M059J (cell line): ENCODE measurements around the gene RBX1. TPM values are rescaled to one million over a fixed set of nuclear protein-coding genes. Genes with fewer than 3 reads are reported as not detected.
"Not testable (repeated sequence)": the region's sequence is repeated elsewhere in the genome, so short reads cannot be mapped to it uniquely, and the experiment has no call there.

Source experiments
- DNase-seq: peaks from one replicate; pipeline ENCODE4 v3.0.0-alpha.2; 2012; ENCODE audit warnings: low read depth
- total RNA-seq: library from RNA; depleted of rRNA; stranded (reverse); fragments of >200 nt; shearing (Covaris generic); gene quantifications from 2 replicates; pipeline ENCODE4 v1.2.3, GENCODE V29; 2014; rRNA removed

Gene RBX1
- total RNA-seq: 67.1 and 68.5 TPM in 2 replicates

DNA sequence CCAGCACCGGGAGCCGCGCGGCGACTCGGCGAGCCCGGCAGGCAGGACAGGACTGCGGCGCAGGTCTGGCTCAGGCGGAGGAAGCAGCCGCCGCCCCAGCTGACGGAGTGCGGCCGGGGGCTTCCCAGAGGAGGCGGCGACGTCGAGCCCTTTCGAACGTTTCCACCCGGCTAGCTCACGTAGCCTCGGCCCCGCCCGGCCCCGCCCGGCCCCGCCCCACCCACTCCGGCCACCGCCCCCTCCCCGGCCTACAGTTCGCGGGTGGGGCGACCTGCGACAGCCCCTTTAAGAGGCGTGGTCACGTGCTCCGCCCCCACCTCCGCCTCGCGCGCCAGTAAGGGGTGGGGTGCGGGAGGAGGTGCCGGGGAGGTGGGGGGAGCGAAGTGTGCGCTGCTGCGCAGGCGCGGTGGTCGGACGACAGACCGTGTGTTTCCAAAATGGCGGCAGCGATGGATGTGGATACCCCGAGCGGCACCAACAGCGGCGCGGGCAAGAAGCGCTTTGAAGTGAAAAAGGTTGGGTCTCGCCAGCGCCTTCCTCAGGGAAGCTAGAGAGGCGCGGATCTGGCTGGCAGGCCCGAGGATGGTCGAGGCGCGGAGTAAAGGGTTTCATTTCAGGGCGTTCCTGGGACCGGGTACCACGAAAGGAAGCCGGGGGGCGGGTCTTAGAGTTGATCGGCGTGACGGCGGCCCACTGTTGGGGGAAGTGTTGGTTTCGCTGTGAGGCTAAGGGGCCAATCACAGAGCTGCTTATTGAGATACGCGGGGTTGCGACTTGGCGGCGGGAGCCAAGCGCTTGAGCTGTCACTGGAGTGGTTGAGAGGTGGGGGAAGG lies at the start of gene RBX1:
TSS of gene RBX1 (plus strand) at position 417 of the 833 bp plus-strand sequence. CDS start at position 438, 21 bp downstream.
- DNase-seq: peak; percentile 94

DNA sequence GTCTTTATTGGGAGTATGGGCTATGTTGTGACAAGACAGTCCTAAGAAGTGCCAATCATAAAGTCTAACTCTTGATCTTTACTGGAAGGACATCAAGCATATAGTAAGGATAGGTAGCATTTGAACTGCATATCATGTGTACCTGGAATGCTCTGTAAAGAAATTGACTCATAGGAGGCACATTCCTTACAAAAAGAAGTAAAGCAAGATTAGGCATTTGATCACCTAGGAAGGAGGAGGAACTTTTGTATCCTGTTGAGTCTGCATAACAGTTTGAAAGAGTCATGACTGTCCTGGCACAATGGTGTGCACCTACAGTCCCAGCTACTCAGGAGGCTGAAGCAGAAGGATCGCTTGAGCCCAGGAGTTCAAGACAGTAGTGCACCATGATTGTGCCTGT lies 47.1 kb upstream of the RBX1 start:
- no peak for DNase-seq

DNA sequence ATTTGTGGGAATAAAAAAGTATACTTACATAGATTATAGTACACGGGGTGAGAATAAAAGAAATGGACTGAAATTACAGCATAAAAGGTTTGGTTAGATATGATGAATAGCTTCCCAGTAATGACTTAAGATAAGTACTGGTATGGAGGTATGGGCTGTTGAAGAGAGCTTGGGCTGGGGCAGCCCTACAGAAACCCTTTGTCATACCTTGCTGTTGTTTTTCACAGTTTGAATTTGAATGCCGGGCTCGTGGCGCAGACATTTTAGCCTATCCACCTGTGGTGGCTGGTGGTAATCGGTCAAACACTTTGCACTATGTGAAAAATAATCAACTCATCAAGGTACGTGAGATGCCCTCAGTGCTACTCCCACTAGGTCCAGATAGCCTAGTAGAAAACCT lies 42.3 kb upstream of the RBX1 start:
- DNase-seq: no peak

DNA sequence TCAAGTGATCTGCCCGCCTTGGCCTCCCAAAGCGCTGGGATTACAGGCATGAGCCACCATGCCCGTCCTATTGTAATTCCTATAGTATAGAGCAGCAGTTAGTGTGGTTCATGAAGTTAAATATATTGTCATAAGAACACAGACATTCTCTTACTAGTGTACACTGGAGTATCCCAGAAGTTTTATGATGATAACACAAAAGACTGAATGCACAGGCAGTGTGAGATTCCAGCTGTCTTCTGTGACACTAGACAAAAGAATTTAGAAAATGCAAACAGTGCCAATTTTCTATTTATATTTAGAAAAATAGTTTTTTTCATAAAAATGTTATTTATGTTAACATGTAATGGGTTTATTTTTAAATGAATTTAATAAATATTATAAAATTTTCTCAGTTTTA lies 39.4 kb upstream of the RBX1 start:
- DNase-seq: no peak

DNA sequence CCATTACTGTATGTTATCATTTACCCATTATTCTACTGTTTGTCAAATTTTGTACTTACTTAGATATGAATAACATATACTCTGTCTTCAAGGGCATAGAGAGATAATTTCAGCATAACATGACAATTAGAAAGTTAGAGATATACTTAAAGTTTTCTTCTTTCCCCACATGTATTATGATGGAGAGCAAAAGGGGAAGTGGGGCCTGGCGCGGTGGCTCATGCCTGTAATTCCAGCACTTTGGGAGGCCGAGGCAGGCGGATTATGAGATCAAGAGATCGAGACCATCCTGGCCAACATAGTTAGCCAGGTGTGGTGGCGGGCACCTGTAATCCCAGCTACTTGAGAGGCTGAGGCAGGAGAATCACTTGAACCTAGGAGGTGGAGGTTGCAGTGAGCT lies 38.2 kb upstream of the RBX1 start:
- not testable (repeated sequence) for DNase-seq

DNA sequence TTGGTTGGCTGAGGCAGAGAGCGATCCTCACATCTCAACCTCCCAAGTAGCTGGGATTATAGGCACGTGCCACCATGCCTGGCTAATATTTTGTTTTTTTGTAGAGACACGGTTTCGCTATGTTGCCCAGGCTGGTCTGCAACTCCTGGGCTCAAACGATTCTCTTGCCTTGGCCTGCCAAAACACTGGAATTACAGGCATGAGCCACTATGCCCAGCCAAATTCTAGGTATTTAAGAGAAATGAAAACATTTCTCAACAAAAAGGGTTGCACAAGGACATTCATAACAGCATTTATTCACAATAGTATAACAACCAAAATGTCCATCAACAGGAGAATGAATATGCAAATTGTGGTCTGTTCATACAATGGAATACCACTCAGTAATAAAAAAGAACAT lies 31.7 kb upstream of the RBX1 start:
- DNase-seq: no peak

DNA sequence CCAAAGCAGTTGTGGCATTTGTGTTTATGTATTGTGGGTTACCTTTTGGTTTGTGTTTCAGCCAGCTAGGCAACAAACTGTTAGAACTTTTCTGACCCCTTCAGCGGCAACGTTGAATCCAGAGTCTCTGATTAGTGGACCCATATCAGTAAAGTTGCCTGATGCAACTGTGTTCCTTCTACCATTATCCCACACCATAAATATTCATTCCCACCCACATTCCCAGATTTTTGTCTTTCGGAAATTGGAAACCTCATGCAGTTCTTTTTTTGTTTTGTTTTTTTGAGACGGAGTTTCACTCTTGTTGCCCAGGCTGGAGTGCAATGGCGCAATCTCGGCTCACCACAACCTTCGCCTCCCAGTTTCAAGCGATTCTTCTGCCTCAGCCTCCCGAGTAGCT lies 30.7 kb upstream of the RBX1 start:
- DNase-seq: no peak

DNA sequence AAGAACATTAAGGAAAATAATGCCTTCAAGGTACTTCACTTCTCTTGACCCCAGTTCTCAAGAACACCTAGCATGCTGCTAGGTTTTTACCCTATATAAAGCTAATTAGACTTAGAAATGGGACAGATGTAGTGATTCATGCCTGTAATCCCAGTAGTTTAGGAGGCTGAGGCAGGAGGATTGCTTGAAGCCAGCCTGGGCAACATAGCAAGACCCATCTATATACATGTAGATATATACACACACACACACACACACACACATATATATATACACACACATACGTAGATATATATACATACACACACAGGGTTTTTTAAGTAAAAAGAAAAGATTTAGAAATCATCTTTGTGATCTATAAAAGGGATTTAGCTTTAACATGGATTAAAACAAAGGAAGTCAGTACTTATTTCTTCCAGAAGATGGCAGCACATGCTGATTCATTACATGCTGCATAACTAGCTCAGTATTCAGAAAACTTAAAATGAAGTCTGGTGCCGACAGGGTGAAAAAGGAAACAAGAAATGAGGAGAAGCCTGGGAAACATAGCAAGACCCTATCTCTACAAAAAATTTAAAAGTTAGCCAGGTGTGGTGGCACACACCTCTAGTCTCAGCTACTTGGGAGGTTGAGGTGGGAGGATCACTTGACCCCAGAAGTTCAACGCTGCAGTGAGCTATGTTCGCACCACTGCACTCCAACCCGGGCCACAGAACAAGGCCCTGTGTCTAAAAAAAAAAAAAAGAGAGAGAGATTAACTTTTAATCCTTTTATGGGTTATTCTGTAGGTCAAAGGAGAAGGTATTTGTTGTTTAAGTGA lies 28.5 kb upstream of the RBX1 start:
- DNase-seq: peak; percentile 50

DNA sequence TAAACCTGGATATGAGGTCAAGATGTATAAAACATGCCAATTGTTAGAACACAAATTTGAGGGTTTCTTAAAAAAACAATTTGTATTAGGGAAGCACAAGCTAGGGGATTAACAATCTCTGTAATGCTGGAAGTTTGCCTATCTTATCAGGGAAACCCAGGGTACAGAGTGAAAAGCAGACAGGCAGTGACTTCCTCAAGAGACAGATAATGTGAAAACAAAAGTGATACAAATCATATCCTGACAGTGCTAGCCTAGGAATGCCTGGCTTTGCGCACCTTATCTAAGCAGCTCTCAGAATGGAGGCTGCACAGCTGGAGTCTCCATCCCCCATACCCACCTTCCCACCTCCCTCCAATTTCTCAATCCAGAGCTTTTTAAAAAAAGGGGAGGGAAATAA lies 22.5 kb upstream of the RBX1 start:
- no peak for DNase-seq

DNA sequence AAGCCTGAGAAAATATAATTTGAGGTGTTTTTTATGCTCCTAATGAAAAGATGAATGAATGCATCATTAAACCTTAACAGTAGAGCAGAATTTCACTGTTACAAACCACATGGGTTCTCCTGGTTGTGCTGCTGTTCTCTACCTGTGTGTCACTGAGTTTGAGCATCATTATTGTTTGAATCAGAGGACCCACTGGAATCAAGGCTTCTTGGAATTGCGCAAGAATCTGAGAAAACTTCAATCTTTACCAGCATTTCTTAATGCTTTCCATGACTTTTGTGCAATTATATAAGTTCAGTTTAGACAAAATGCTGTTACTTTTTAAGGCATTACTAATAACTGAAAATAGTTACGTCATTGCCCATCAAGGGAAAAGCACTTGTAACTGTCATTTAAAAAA lies 18.8 kb upstream of the RBX1 start:
- no peak for DNase-seq

DNA sequence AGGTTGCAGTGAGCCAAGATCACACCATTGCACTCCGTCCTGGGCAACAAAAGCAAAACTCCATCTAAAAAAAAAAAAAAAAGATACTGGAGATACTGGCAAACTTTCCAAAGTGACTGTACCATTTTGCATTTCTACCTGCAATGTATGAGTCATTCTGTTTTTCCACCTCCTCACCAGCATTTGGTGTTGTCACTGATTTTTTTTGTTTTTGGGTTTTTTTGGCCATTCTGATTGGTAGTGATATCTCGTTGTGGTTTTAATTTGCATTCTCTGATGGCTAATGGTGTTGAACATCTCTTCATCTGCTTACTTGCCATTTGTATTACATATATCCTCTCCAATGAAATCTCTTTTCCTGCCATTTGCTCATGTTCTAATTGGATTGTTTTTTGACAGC lies 12.0 kb upstream of the RBX1 start:
- DNase-seq: no peak

DNA sequence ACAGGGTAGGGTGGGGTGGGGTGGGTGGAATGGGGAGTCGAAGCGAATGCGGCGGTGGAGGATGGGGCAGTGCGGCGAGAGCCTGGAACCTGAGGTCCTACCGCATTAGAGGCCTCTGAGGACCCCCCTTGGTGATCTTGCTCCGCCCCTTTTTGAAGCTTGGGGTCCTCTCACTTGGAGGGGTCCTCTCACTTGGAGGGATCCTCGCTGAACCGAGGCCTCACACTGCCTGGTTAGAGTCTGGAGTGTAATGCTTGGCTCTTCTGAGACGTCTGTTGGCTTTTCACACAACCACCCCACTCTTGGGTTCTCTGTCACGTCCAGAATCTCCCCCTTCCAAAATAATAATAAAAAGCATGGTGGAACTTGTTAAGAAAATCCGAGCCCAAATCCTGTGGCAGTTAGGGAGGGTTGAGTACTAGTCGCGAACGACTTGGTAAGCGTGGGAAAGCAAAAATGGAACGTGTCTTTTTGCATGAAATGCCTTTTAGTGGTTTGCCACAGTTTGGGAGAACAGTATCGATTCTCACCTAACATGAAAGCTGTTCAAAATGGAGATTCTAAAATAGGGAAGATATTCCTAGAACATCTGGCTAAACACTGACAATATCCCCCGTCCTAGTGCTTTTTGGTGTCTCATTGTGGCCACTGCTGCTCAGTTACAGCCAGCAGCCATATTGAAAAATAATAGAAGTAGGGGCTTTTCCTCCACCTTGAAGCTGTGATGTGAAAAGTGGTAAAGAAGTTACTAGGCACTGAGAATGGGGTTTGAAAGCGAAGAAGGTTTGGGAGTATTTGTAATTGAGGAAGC lies 822 bp downstream of the RBX1 start:
- DNase-seq: peak; percentile 22

DNA sequence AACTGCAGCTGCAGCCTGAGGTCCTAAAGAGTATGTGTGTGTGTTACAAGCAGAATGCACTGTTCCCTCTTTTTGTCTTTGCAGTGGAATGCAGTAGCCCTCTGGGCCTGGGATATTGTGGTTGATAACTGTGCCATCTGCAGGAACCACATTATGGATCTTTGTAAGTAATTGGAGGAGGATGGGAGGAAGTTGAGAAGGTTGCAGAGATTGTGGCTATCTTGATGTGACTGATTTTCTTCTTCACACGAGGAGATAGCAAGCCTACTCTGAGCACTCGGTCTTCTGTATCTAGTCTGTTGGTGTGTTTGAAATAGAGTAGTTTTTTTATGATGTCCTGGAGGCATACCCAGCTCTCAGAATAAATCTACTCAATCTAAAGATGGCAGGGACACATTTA lies 2.3 kb downstream of the RBX1 start:
- no peak for DNase-seq

DNA sequence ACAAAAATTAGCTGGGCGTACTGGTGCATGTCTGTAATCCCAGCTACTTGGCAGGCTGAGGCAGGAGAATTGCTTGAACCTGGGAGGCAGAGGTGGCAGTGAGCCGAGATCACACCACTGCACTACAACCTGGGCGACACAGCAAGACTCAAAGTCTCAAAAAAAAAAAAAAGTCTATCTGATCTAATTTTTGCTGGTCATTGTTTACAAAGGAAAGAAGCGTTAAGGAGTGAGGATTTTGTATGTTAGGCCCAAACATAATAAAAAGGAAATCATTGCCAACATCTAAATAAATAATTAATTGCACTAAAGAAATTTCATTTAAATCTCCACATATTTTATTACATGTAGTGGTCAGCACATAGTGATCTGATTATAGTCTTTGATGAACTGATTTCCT lies 2.9 kb downstream of the RBX1 start:
- no peak for DNase-seq

DNA sequence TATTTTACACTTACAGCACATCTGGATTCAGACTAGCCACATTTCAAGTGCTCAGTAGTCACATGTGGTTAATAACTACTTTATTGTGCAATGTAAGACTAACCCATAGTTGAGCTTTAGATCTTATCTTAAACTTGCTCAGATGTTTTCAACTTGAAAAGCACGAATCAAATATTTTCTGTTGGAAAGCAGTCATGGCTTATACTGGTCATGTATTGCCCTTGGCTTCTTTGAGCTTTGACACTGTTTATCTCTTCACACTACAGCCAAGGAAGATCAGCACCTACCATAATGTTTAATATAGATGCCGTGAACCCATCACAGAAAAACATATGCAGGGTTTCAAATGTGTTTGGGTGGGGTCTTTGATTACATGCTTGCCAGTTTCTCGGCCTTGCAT lies 4.4 kb downstream of the RBX1 start:
- DNase-seq: no peak

DNA sequence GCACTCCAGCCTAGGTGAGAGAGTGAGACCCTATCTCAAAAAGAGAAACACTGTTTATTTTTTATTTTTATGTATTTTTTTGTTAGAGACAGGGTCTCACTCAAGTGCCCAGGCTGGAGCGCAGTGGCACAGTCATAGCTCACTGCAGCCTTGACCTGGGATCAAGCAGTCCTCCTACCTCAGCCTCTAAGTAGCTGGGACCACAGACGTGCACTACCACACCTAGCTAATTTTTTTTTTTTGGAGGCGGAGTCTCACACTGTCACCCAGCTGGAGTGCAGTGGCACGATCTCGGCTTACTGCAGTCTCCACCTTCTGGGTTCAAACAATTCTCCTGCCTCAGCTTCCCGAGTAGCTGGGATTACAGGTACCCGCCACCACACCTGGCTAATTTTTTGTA lies 6.4 kb downstream of the RBX1 start:
- no peak for DNase-seq

DNA sequence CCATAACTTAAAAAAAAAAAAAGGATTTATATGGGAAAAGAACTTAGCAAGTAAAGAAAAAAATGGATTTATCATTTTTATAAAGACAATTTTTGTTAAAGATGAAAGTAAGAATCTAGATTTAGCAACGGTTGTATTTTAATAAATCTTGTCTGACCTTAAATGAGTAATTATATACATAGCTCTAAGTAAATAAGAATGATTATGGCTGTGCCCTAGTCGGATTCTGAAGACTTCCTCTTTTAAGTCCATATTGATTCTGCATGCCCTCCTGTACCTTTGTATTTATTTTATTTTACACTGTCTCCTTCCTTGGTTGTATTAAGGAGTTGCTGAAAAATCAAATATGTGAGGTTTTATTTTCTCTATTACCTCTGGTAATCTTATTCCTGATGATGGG lies 7.1 kb downstream of the RBX1 start:
- DNase-seq: no peak

DNA sequence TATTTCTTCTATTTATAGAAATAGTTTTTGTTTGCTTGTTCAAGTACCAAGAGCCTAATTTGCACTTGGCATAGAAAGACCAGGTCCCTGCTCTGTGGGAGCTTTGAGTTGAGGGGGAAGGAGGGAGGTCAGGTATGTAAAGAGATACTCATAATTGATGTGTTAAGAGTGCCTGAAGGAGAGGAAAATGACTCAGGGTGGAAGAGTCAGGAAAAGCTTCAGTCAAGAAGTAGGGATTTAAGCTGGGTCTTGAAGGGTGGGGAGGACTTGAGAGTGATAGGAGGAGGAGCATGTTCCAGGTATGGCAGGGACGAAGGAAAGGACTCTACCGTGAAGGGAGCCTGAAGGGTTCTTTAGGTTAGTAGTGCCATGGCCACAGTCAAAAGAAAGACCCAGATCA lies 9.0 kb downstream of the RBX1 start:
- DNase-seq: peak; percentile 13

DNA sequence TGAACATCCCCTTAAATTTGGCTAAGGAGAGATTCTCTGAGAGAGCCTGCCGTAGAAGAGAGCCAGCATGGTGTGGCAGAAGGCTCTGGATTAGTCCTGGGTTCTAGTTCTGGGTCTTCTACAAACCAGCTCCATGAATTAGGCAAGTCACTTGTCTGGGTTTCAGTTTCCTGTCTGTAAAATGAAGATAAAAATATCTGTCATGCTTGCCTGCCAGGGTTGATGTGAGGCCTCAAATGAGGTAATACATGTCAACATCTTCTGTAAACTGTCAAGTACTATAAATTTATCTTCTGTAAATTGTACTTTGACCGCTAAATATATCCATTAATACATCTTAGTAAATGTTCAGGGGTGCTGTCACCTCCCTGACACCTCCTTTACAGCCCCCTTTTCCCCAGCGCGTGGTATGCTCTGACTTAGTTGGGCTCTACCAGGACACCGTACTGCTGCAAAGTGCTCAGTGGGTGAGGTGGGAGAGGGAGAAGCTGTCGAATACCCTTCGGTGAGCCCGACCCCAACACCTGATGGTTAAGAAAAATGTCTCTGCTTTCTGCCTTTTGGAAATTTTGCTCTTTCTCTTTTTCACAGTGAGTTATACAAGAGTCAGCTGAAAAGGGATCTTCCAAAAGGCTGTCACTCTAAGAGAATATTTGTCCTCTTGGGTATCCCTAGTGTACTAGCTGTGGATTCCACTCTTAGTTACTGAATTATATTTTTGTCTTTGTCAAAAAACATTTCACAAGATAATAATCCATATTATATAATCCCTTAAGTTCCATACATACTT lies 15.0 kb downstream of the RBX1 start:
- no peak for DNase-seq

DNA sequence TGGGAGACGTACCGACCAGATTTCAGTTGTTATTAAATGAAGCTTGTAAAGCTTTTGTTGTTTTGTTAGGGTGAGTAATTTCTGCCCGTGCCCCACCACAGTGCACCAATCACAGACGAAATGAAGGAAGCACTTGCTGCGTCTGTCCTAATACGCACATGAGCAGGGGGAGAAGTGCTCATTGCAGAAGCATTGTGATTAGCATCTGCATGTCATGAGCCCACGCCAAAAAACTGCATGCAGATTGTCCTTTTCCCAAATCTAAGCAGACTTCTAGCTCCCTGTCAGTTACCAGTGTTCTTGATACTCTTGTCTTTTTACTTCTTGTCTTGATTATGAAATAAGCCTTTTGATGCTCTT lies 15.5 kb downstream of the RBX1 start:
- DNase-seq: no peak

DNA sequence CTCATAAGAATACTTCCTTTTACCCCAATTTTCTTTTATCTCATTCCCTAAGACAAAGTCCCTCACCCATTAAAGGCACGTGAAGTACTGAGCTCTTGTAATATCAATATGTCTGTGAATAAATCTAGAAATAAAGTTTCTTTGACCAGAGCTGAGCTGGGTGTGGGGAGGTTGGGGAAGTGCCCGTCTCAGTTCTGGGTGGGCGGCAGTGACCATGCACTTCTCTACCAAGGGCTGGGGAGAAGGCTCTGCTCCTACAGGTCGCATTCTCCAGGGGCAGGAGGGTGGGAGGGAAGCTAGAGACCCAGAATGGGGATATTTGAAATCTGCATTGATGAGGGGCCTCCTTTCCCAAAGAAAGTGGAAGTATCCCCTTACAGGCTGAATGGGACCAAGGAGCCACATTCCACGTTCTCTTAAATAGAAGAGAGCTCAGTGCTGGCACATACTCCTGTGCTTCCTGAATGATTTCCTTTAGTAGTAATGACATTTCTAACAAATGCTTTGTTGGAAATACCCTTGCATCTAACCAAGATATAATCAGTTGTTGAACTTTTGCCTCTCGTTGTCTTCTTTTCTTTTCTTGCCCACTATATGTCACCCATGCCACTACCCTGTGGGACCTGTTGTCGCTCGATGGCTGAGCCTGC lies 16.1 kb downstream of the RBX1 start:
- DNase-seq: no peak
